GM19395 (cell line): ENCODE results near the gene EGF.

Experiments used
- ATAC-seq: cut with Tn5 transposase; IDR thresholded peaks from one replicate; pipeline ENCODE4 v1.9.1; 2021; ENCODE audit warnings: mild to moderate bottlenecking, moderate library complexity; ENCODE audit not compliant: unreplicated experiment

Gene EGF

GRCh38 chr4:109957227-109957626 is 44.5 kb downstream of the EGF start:
- no peak for ATAC-seq

GRCh38 chr4:109959195-109959594 is 46.5 kb downstream of the EGF start:
- ATAC-seq, result no peak

- ATAC-seq, result no peak
Measured at GRCh38 chr4:109962401-109962800, 49.7 kb downstream of the EGF start.

- no peak for ATAC-seq
Measured at GRCh38 chr4:109966891-109967481, 54.3 kb downstream of the EGF start.

DNA sequence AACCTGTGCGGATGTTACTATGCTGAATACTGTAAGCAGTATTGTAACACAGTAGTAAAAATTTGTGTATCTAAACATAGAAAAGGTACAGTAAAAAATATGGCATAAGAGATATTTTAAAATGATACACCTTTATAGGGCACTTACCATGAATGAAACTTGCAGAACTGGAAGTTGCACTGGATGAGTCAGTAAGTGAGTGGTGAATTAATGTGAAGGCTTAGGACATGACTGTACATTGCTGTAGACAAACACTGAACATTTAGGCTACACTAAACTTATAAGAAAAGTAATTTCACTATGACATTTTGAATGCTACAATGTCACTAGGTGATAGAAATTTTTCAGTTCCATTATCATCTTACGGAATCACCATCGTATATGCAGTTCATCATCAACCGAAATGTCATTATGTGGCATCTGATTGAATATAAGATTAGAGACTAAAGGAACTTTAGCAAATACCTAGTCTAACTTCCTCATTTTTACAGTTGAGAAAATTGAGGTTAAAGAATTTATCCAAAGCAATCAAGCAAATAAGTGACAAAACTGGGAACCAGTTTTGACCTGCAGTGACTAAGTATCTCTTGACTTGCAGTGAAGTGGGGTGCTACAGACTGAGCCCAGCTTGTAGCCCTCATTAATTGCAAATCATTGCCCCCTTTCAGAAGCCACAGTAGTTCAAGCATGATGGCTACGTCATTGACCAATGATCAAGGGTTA is 55.3 kb downstream of the EGF start:
- peak; percentile 49 for ATAC-seq

DNA sequence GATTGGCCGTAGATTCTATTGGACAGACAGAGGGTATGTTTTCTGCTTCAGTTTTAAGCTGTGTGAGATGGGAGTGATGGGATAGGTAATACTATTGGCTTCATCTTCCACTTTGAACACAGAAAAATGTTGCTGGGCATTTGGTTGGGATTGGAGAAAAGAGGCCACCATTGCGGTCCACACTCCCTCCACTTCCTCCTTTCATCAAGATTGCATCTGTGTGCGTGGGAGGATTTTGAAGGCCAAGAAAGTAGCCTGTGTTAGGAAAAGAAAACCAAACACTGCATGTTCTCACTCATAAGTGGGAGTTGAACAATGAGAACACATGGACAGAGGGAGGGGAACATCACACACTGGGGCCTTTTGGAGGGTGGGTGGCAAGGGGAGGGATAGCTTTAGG is 56.4 kb downstream of the EGF start:
- ATAC-seq, result no peak

GRCh38 chr4:109969919-109970318 is 57.2 kb downstream of the EGF start:
- no peak for ATAC-seq

DNA sequence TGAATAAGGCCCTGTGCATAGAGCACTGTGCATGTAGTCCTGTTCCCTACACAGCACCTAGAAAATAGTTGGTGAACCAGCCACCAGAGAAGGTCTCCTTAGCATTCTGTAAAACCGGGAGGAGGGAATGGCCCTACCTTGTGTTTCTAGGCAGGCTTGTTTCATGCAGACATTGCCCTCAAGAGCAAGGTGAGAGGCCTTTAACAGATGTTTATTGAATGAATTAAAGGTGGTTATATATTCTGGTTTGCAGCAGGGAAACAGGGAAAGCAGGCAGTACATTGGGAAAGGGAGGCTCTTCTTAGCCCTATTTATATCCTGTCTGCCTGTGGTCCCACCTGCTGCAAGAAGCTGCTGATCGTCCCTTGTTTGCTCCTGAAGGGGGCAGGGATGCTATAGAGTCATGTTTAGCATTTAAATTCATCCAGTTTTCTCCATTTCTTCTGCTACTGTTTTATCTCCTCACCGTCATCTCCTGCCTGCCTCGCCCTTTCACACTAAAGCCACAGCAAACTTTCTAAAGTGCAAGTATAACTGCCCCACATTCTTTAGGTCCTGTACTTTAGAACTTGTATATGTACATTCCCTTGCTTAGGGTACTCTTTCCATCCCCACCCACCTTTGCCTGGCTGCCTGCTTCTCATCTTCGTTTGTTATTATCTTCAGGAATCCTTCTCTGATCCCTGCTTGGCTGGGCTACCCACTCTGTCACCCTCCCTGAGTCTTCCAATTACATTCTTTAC is 60.3 kb downstream of the EGF start:
- ATAC-seq, result no peak

- no peak for ATAC-seq
Measured at GRCh38 chr4:109973529-109973905, 60.8 kb downstream of the EGF start.

DNA sequence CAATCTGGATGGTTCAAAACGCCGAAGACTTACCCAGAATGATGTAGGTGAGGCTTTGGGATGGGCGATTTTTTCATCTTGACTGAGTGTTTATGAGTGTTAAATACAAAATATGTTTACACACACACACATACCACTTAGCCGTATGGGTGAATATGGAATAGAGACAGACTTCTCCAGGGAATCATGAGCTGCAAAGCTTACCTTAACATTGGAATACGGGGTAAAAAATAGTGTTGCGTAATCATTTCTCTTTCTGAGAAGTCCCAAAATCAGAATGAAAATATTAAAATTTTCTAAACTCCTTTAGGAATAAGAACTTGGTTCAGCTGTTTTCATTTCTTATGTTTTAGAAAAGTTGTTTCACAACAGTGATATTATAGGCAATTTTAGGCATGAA is 63.5 kb downstream of the EGF start:
- ATAC-seq, result no peak

DNA sequence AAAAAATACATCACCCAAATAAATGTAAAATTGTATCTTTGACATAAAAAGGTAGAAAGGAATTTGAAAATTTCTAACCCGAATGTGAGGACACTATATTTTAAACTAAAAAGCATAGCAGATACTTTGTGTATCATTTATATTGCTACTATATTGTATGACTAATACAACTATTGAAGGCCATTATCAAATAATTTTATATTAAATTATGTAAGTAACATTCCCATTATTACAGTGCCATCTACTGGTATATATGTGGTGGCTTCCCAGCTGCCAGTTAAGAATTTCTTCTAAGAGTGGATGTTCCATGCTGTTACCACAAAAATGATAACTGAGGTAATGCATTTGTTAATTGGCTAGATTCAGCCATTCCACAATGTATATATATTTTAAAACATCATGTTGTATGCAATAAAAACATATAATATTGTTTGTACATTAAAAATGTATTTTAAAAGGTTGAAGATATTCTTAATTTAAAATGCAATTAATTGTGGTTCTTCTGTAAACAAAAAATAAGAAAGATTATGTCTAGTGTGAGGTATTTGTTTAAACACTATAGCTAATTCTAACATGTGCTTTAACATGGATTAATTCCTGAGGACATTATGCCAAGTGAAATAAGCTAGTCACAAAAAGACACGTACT is 65.3 kb downstream of the EGF start:
- no peak for ATAC-seq

GRCh38 chr4:109978704-109979454 is 66.2 kb downstream of the EGF start:
- no peak for ATAC-seq

DNA sequence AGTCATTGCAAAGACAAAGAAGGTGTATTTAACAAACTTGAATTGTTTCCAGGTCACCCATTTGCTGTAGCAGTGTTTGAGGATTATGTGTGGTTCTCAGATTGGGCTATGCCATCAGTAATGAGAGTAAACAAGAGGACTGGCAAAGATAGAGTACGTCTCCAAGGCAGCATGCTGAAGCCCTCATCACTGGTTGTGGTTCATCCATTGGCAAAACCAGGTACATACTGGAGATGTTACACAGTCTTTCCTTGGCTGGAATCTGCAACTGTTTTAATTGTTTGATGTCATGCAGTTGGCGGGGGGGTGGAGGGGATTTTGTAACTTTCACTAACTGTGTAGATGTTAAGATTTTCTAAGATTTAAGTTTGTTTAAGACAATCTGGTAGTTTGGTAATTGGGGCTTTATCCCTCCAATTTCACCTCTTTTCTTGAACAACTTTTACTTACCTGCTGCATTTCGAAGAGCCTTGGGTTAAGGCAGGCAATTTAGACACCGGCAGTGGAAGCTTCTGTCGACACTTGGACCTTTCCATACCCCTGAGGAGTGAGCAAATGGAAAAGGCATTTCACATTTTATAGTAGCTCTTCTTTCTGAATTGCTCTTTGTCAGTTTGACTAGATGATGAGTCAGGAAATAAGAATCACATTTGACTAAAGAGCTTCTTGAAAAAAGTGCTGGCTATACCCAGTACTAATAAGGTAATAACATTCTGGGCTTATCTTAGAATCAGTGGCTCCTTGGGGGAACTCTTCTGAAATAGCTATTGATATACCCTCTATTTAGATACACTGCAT is 67.4 kb downstream of the EGF start:
- no peak for ATAC-seq

GRCh38 chr4:109981936-109982335 is 69.3 kb downstream of the EGF start:
- ATAC-seq, result no peak

DNA sequence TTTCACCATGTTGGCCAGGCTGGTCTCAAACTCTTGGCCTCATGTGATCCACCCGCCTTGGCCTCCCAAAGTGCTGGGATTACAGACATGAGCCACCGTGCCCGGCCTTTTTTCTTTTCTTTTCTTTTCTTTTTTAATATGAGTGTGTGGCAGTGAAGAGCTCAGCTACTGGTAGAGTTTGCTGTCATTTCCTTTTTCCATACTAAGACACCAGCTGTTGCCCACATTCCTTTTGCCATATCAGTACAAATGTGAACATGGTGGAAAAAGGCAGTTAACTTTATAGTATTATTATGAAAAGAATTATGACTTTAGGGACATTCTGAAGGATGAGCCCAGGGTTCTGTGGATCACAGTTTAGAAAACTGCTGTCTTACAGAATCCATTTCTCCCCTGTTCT is 69.8 kb downstream of the EGF start:
- ATAC-seq, result no peak

DNA sequence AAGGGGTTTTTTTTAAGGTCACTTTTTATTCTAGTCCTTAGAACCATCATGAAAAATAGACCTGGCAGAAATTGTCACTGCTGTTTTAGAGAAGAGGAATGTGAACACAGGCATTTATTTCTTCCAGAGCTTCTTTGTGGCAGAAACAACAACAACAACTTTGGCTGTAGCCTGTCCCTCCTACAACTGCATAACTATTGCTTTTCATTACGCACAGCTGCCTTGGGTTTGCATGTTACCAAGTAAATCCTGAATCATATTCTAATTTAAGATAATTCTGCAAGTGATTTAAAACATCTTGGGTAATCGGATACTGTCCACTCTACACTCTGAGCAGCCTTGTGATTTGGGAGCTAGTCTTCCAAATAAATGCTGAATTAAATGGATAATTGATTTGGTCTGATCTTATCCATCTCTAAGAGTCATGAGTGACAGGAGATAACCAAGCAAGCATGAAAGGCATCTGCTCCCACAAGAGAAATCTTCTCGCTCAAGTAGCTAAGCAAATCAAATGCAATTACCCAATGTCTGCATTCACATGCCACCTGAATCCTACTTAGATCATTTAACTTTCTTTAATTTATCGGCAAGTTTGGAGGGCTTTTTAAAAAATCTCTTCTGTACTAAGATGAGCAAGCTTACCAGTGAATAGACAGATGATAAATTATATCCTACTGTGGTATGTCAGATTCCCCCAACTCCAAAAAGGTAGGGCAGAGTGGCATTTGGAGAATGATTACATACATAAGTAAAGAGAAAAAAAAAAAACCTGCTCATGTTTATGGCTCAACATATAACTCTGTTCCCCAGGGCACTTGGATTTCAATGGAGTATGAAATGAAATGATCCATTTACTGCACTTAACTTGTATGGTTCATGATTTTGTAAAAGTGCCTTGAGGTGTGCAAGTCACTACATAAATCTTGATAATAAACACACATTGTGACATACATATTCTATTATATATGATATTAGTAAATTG is 73.6 kb downstream of the EGF start:
- no peak for ATAC-seq

DNA sequence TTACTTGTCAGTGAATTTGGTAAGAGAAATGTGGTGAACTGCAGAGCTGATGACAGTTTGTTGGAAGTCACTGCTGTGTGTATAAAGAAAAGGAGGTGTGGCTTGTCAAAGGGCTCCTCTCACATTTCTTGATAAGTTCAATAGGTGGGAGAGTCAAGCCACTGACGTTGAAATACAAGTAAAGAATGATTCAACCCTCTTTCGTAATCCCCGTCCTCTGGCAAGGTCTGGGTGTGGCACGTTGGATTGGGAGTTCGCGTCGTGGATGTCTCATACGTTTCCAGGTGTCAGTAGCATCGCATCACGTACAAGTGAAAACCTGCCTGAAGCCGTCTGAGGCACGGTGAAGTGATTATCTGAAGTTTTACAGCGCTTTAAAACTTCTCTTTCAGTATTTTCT is 76.4 kb downstream of the EGF start:
- ATAC-seq, result no peak

DNA sequence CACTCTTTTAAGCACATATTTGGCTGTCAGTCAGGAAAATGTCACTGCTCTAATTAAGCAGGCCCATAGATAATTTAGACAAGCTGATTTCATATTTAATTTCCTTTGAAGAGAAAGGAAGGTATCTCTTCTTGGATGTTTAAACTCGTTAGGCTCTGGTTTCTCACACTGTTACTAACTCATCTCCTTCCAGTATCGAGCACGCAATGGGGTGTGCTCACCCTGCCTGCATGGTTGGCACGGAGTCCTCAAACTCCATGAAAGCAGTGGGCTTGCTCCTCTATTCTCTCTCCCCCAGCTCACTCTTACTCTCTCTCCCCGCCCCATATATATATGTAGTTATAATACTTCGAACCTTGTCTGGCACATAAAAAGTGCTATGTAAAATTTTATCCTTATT is 76.9 kb downstream of the EGF start:
- no peak for ATAC-seq
